Measurements from ENCODE around the gene DROSHA. TPM values are rescaled to one million over a fixed set of nuclear protein-coding genes. Genes with fewer than 3 reads are reported as not detected.

Gene DROSHA
- total and polyA plus RNA-seq, 2 donors (not counting 3 experiments of a cell fraction or from before 2014, with no cell fraction given) = 49.1 to 96.4 TPM

DNA sequence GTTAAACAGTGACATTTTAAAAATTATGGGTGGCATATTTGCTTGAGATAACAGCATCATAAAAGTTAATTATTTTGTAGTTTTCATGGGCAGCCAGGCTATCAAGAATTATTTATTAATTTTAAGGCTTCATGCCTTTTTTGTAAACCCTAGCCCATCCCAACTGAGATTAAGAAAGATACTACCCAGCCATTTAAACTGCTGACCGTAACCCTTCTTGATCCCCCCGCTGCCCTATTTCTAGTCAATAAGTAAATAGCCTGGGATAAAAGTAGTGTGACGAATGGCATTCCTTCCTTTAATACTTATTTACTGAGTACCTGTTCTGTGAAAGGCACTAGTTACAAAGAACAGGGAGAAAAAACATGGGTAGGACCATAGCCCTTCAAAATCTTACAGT is 88.3 kb downstream of the DROSHA start:
- CTCF ChIA-PET = no interaction called here
- H3K9ac ChIP-seq (replicated peaks; ENCODE audit: extremely low read depth, insufficient read depth, low read length) = no peak overlapping the region
- FAIRE-seq = no peak

More for the DNA sequence above, 88.3 kb downstream of the DROSHA start:
- Histone ChIP-seq H3K36me3 (ENCODE audit: control insufficient read depth in 2 of 2, extremely low read depth in 1 of 2, insufficient read depth in 2 of 2, low read length in 2 of 2) (peaks cover 0 to 2% of the 10 kb centered on the region in 2 experiments), H3K4me3 (replicated peaks in 1 of 3; ENCODE audit: insufficient read depth in 1 of 3, low read depth in 1 of 3, low read length in 3 of 3) (no peak overlapping the region), H3K27ac (ENCODE audit: insufficient read depth, low read depth, low read length) (no peak overlapping the region), H3K79me2 (ENCODE audit: control insufficient read depth, insufficient read depth, low read length) (no peaks in the 10 kb centered on the region), H4K20me1 (replicated peaks; ENCODE audit: control insufficient read depth, extremely low read depth, insufficient read depth, low read length) (no peaks in the 10 kb centered on the region), H3K4me2 (ENCODE audit: insufficient read depth, low read length) (no peak overlapping the region), H3K9me1 (replicated peaks; ENCODE audit: control insufficient read depth, extremely low read depth, insufficient read depth, low read length) (no peaks in the 10 kb centered on the region), H3K9me3 (replicated peaks; ENCODE audit: control insufficient read depth, insufficient read depth, low read length) (no peaks in the 10 kb centered on the region), H3K27me3 (ENCODE audit: control insufficient read depth in 2 of 2, insufficient read depth in 2 of 2, low read length in 2 of 2) (no peaks in the 10 kb centered on the region), H2AFZ (ENCODE audit: low read depth, low read length) (no peak overlapping the region), H3K4me1 (ENCODE audit: control insufficient read depth, extremely low read depth, insufficient read depth, low read length) (no peaks in the 10 kb centered on the region)
- TF ChIP-seq POLR2AphosphoS5 (IDR thresholded peaks at IDR 0.05; ENCODE audit: insufficient read depth, low read depth, low read length) (no peak), MYC (IDR thresholded peaks at IDR 0.05; ENCODE audit: low read depth, low read length) (no peak), JUN (IDR thresholded peaks at IDR 0.05; ENCODE audit: borderline replicate concordance, insufficient read depth, insufficient read length, low read depth) (no peak), GATA2 (IDR thresholded peaks at IDR 0.05; ENCODE audit: insufficient read depth, insufficient read length, low read depth, low read length) (no peak), FOS (IDR thresholded peaks at IDR 0.05; ENCODE audit: borderline replicate concordance, insufficient read depth, low read length) (no peak), POLR2A (IDR thresholded peaks at IDR 0.05; ENCODE audit: low read depth, low read length) (no peak), EZH2 (IDR thresholded peaks at IDR 0.05; ENCODE audit: borderline replicate concordance, low read depth, low read length, severe bottlenecking) (no peak)
- TF ChIP-seq, protein P1, sequence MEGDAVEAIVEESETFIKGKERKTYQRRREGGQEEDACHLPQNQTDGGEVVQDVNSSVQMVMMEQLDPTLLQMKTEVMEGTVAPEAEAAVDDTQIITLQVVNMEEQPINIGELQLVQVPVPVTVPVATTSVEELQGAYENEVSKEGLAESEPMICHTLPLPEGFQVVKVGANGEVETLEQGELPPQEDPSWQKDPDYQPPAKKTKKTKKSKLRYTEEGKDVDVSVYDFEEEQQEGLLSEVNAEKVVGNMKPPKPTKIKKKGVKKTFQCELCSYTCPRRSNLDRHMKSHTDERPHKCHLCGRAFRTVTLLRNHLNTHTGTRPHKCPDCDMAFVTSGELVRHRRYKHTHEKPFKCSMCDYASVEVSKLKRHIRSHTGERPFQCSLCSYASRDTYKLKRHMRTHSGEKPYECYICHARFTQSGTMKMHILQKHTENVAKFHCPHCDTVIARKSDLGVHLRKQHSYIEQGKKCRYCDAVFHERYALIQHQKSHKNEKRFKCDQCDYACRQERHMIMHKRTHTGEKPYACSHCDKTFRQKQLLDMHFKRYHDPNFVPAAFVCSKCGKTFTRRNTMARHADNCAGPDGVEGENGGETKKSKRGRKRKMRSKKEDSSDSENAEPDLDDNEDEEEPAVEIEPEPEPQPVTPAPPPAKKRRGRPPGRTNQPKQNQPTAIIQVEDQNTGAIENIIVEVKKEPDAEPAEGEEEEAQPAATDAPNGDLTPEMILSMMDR (IDR thresholded peaks at IDR 0.05; ENCODE audit: extremely low read depth in 1 of 2, insufficient read depth in 1 of 2, low read depth in 1 of 2, low read length in 2 of 2) = no peak
- TF ChIP-seq, protein P2, sequence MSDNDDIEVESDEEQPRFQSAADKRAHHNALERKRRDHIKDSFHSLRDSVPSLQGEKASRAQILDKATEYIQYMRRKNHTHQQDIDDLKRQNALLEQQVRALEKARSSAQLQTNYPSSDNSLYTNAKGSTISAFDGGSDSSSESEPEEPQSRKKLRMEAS (IDR thresholded peaks at IDR 0.05; ENCODE audit: insufficient read depth, insufficient read length) = no peak
- no TSS peak for BruUV-seq (replicated peaks)
- no peak for DNase-seq (ENCODE audit: low read depth, low spot score)
- POLR2A ChIA-PET = no interaction called here
- intact Hi-C loops (cut with micrococcal nuclease) = no loop called here
- dilution Hi-C loops (cut with MboI; ENCODE audit: extremely low pct_ligation_motif_present, low sequenced_read_pairs) = no loop called here

Data from endothelial cell of umbilical vein (primary cell).